ENCODE measurements around the gene TPST1. TPM values are rescaled to one million over a fixed set of nuclear protein-coding genes. Genes with fewer than 3 reads are reported as not detected.

The TPST1 gene
- polyA plus RNA-seq, 1 of the 3 experiments (the other 2 are of a cell fraction) = 36.4 TPM

- H3K27me3 ChIP-seq (ENCODE audit: insufficient read depth) = no peaks in the 10 kb centered on the region
- peaks cover 0 to 5% of the 10 kb centered on the region in 2 experiments for H3K36me3 ChIP-seq (replicated peaks in 1 of 2; ENCODE audit: control insufficient read depth in 1 of 2, insufficient read depth in 2 of 2, low read length in 1 of 2)
- POLR2A ChIA-PET = no interaction called here
- no peaks in the 10 kb centered on the region for H4K20me1 ChIP-seq (ENCODE audit: insufficient read depth)
- peak overlapping the region in 1 of 2 experiments; percentile 35; a peak in 1 of 4 replicates for H3K27ac ChIP-seq (ENCODE audit: low read depth in 2 of 2, low read length in 1 of 2)
- DNase-seq = no peak
- H3K79me2 ChIP-seq (ENCODE audit: insufficient read depth) = no peaks in the 10 kb centered on the region
- no peaks in the 10 kb centered on the region for H3F3A ChIP-seq (replicated peaks; ENCODE audit: insufficient read depth)
- peaks cover 5 to 7% of the 10 kb centered on the region in 2 experiments; a peak in 1 of 4 replicates for H3K4me1 ChIP-seq (ENCODE audit: control insufficient read depth in 1 of 2, insufficient read depth in 2 of 2, low read depth in 1 of 2, low read length in 1 of 2)
- WGBS (ENCODE audit: low lambda C conversion rate) = 66% methylated on average over 4 of the region's 4 CpGs
- CTCF ChIA-PET = interaction anchor here (1.0 kb wide), 1 partner anchor 15 kb away, joined by 4 read pairs; no protein-coding TSS in a partner anchor
- H3K4me3 ChIP-seq (ENCODE audit: low read depth in 2 of 2, low read length in 1 of 2) = no peak overlapping the region
- no peaks in the 10 kb centered on the region for H3K9me3 ChIP-seq
- H3K9ac ChIP-seq = no peak overlapping the region
- no peak overlapping the region for H2AFZ ChIP-seq (ENCODE audit: low read depth)
- no peak overlapping the region for H3K4me2 ChIP-seq
- peak; percentile 32; the same call in 1 of the 2 replicates for TF ChIP-seq TCF12 (IDR thresholded peaks at IDR 0.05)
- no peak for TF ChIP-seq CHD2 (IDR thresholded peaks at IDR 0.05; ENCODE audit: low read length, partially characterized antibody)
- TF ChIP-seq GATA2 (CRISPR knock-in tag; IDR thresholded peaks at IDR 0.05) = no peak
- H3K9me2 ChIP-seq = no peaks in the 10 kb centered on the region
These were observed 143.4 kb downstream of the TPST1 start for GRCh38 chr7:66348531-66348930.

DNA sequence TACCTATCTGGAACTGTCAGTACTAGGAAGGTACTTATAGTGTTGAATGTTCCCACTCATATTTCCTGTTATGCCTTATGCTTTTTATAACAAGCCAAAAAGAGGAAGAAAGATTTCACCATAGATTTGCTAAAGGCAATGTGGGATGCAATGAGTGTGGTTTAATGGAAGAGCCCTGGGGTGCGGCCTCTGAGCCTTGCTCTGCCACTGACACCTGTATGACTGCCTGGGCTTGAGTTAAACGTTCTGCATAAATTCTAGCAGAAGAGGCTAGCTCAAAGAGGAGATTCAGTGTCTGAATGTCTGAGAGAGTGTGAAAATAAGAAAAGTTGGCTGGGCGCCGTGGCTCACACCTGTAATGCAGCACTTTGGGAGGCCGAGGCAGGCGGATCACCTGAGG is 143.8 kb downstream of the TPST1 start:
- POLR2A ChIA-PET = no interaction called here
- H3K9me2 ChIP-seq = no peaks in the 10 kb centered on the region

More for the DNA sequence above, 143.8 kb downstream of the TPST1 start:
- 90% methylated on average over 6 of the region's 6 CpGs for WGBS (ENCODE audit: low lambda C conversion rate)
- no peak for DNase-seq
- no peaks in the 10 kb centered on the region for H3K27me3 ChIP-seq (ENCODE audit: insufficient read depth)
- no peaks in the 10 kb centered on the region for H4K20me1 ChIP-seq (ENCODE audit: insufficient read depth)
- no peak overlapping the region for H3K9ac ChIP-seq
- peaks cover 5 to 7% of the 10 kb centered on the region in 2 experiments; a peak in 1 of 4 replicates for H3K4me1 ChIP-seq (ENCODE audit: control insufficient read depth in 1 of 2, insufficient read depth in 2 of 2, low read depth in 1 of 2, low read length in 1 of 2)
- no peak overlapping the region for H3K4me3 ChIP-seq (ENCODE audit: low read depth in 2 of 2, low read length in 1 of 2)
- no peaks in the 10 kb centered on the region for H3K79me2 ChIP-seq (ENCODE audit: insufficient read depth)
- H3K36me3 ChIP-seq (replicated peaks in 1 of 2; ENCODE audit: control insufficient read depth in 1 of 2, insufficient read depth in 2 of 2, low read length in 1 of 2) = peaks cover 2 to 5% of the 10 kb centered on the region in 2 experiments
- H3K27ac ChIP-seq (ENCODE audit: low read depth in 2 of 2, low read length in 1 of 2) = peak overlapping the region in 1 of 2 experiments; percentile 35; a peak in 1 of 4 replicates
- CTCF ChIA-PET = interaction anchor here (1.1 kb wide), 1 partner anchor 318 kb away, joined by 4 read pairs; no protein-coding TSS in a partner anchor
- no peak overlapping the region for H2AFZ ChIP-seq (ENCODE audit: low read depth)
- TF ChIP-seq MEF2A (IDR thresholded peaks at IDR 0.05; ENCODE audit: borderline replicate concordance, low read depth) = no peak
- TF ChIP-seq, protein P1, sequence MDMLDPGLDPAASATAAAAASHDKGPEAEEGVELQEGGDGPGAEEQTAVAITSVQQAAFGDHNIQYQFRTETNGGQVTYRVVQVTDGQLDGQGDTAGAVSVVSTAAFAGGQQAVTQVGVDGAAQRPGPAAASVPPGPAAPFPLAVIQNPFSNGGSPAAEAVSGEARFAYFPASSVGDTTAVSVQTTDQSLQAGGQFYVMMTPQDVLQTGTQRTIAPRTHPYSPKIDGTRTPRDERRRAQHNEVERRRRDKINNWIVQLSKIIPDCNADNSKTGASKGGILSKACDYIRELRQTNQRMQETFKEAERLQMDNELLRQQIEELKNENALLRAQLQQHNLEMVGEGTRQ (IDR thresholded peaks at IDR 0.05; ENCODE audit: borderline replicate concordance, low read depth, low read length) = no peak
- no peak for TF ChIP-seq CHD2 (IDR thresholded peaks at IDR 0.05; ENCODE audit: low read length, partially characterized antibody)
- no peak for TF ChIP-seq NRF1 (IDR thresholded peaks at IDR 0.05; ENCODE audit: low read depth, low read length)
- no peak for TF ChIP-seq ZBTB33 (IDR thresholded peaks at IDR 0.05; ENCODE audit: borderline replicate concordance, low read depth)
- TF ChIP-seq RAD21 (IDR thresholded peaks at IDR 0.05; ENCODE audit: low read length) = no peak
- TF ChIP-seq GATA2 (CRISPR knock-in tag; IDR thresholded peaks at IDR 0.05) = no peak
- no peak for TF ChIP-seq NFIC (IDR thresholded peaks at IDR 0.05; ENCODE audit: borderline replicate concordance)
- TF ChIP-seq MXI1 (IDR thresholded peaks at IDR 0.05; ENCODE audit: low read depth, low read length) = no peak
- H3K4me2 ChIP-seq = no peak overlapping the region
- no peaks in the 10 kb centered on the region for H3F3A ChIP-seq (replicated peaks; ENCODE audit: insufficient read depth)
- H3K9me3 ChIP-seq = no peaks in the 10 kb centered on the region

Data from SK-N-SH (cell line).